Endothelial cell of umbilical vein (primary cell): ENCODE data around the gene TMEFF1.

Experiments used
- CTCF ChIP-seq, 2 donors: IDR thresholded peaks; 1 replicate in 1 of 2; 2 replicates in 1 of 2; pipeline ENCODE4 v1.5.1; 2011; ENCODE audit warnings: low read length in 2 of 2, mild to moderate bottlenecking in 2 of 2, moderate library complexity in 2 of 2, control low read depth in 1 of 2, inconsistent platforms in 1 of 2, low read depth in 1 of 2; ENCODE audit not compliant: insufficient read depth in 1 of 2; ENCODE audit errors: extremely low read depth in 1 of 2
- EZH2 ChIP-seq: IDR thresholded peaks from 2 replicates; pipeline ENCODE4 v1.6.1; 2012; ENCODE audit warnings: borderline replicate concordance, low read depth, mild to moderate bottlenecking, moderate library complexity, low read length, inconsistent platforms; ENCODE audit not compliant: severe bottlenecking
- FOS ChIP-seq: IDR thresholded peaks from 2 replicates; pipeline ENCODE4 v1.6.1; 2011; ENCODE audit warnings: mild to moderate bottlenecking, low read length, moderate library complexity, borderline replicate concordance; ENCODE audit not compliant: insufficient read depth
- GATA2 ChIP-seq: IDR thresholded peaks from 2 replicates; pipeline ENCODE4 v1.7.0; 2011; ENCODE audit warnings: low read depth, mild to moderate bottlenecking, moderate library complexity, mixed read lengths, low read length; ENCODE audit not compliant: insufficient read length, insufficient read depth
- JUN ChIP-seq: IDR thresholded peaks from 2 replicates; pipeline ENCODE4 v1.6.1; 2011; ENCODE audit warnings: borderline replicate concordance, low read depth; ENCODE audit not compliant: insufficient read length, insufficient read depth
- MAX ChIP-seq: IDR thresholded peaks from 2 replicates; pipeline ENCODE4 v1.6.1; 2011; ENCODE audit not compliant: insufficient read depth, insufficient read length
- MYC ChIP-seq: IDR thresholded peaks from one replicate; pipeline ENCODE4 v1.6.1; 2011; ENCODE audit warnings: mild to moderate bottlenecking, low read depth, low read length
- POLR2A ChIP-seq: IDR thresholded peaks from 2 replicates; pipeline ENCODE4 v1.6.1; 2012; ENCODE audit warnings: low read depth, mild to moderate bottlenecking, control low read depth, low read length
- POLR2AphosphoS5 ChIP-seq: IDR thresholded peaks from 2 replicates; pipeline ENCODE4 v1.6.1; 2012; ENCODE audit warnings: low read depth, mild to moderate bottlenecking, control low read depth, low read length, moderate library complexity; ENCODE audit not compliant: insufficient read depth

GRCh38 chr9:100587375-100587774, 114.4 kb downstream of the TMEFF1 start:
- TF ChIP-seq POLR2A: no peak
- TF ChIP-seq CTCF (IDR thresholded peaks at IDR 0.05; ENCODE audit: extremely low read depth in 1 of 2, insufficient read depth in 1 of 2, low read depth in 1 of 2, low read length in 2 of 2): no peak
- TF ChIP-seq MYC: no peak
- no peak for TF ChIP-seq EZH2
- peak; percentile 47 for TF ChIP-seq POLR2AphosphoS5
- peak; percentile 83 for TF ChIP-seq GATA2
- TF ChIP-seq MAX: no peak
- peak; percentile 42 for TF ChIP-seq FOS
- TF ChIP-seq JUN: peak; percentile 28
